Testis (tissue), 5 donors: ENCODE results near the gene CEMP1. TPM values are rescaled to one million over a fixed set of nuclear protein-coding genes. Genes with fewer than 3 reads are reported as not detected.
"Not testable (repeated sequence)": the region's sequence is repeated elsewhere in the genome, so short reads cannot be mapped to it uniquely, and the experiment has no call there.

ENCODE experiments used
- DNase-seq: peaks from one replicate; pipeline ENCODE4 v3.0.0-alpha.2; 2019
- H3K27ac ChIP-seq, 2 donors: fragments of 200-600 bp; sonication (generic); one replicate each; pipeline ENCODE4 v1.5.1; 2019
- H3K27me3 ChIP-seq: fragments of 200-600 bp; sonication (generic); one replicate; pipeline ENCODE4 v1.5.1; 2019
- H3K36me3 ChIP-seq: fragments of 200-600 bp; sonication (generic); one replicate; pipeline ENCODE4 v1.5.1; 2017; ENCODE audit warnings: low read depth; ENCODE audit errors: missing control alignments
- H3K4me1 ChIP-seq: fragments of 200-600 bp; sonication (generic); one replicate; pipeline ENCODE4 v1.5.1; 2019
- H3K4me3 ChIP-seq, 2 donors: fragments of 200-600 bp; sonication (generic); one replicate each; pipeline ENCODE4 v1.5.1; 2017 to 2019
- H3K9me3 ChIP-seq: fragments of 200-600 bp; sonication (generic); one replicate; pipeline ENCODE4 v1.5.1; 2017
- CTCF ChIP-seq, 3 experiments: fragments of 450-650 bp in 2 of 3; fragments of 200-600 bp in 1 of 3; sonication (generic) in 1 of 3; IDR thresholded peaks; one replicate each; pipeline ENCODE4 v1.5.1; 2016 to 2019; ENCODE audit warnings: antibody characterized with exemption in 3 of 3, mild to moderate bottlenecking in 2 of 3, moderate library complexity in 1 of 3
- POLR2A ChIP-seq: fragments of 450-650 bp; IDR thresholded peaks from one replicate; pipeline ENCODE4 v1.6.1; 2017; ENCODE audit warnings: antibody characterized with exemption, mild to moderate bottlenecking, moderate library complexity
- WGBS, 2 donors: methylation state at CpG; one replicate each; pipeline ENCODE4 v1.1.5; 2018; 5-methylcytosine and 5-hydroxymethylcytosine counted together
- intact Hi-C: fragments of 100-400 bp; cut with DNase I; formaldehyde crosslinking; loops from one replicate; pipeline ENCODE4 v1.15.1; 2023; ENCODE audit warnings: low total_unique reads
- long read RNA-seq, 2 donors: transcript quantifications; one replicate each; lab custom pipeline, GENCODE V29; 2026
- polyA plus RNA-seq: library from polyadenylated mRNA; stranded (reverse); fragments of 350-450 nt; fragmentation: Illumina TruSeq; extraction: RNeasy Lipid Tissue Mini Kit (QIAGEN cat#74804); gene quantifications from one replicate; pipeline ENCODE4 v1.2.3, GENCODE V29; 2014; ENCODE audit warnings: low read depth, low replicate concordance; ENCODE audit not compliant: insufficient read depth
- total RNA-seq, 2 donors: library from RNA; depleted of rRNA; stranded (reverse); fragments of >200 nt; gene quantifications; one replicate each; pipeline ENCODE4 v1.2.3, GENCODE V29; 2016

Gene CEMP1, protein sequence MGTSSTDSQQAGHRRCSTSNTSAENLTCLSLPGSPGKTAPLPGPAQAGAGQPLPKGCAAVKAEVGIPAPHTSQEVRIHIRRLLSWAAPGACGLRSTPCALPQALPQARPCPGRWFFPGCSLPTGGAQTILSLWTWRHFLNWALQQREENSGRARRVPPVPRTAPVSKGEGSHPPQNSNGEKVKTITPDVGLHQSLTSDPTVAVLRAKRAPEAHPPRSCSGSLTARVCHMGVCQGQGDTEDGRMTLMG
- total RNA-seq (1 to 10 TPM; 5.4 to 5.5 TPM), polyA plus RNA-seq (1.6 TPM)
- long read RNA-seq, donor 1, transcript CEMP1-202 (1 exons, 1,374 nt) = major isoform, 19 of 19 reads
- long read RNA-seq, donor 1, partial matches to known transcripts = 0 of 19 reads
- long read RNA-seq, donor 1, other reads (novel, unspliced or antisense) = 0 of 19 reads
- long read RNA-seq, donor 2, transcript CEMP1-202 (1 exons, 1,374 nt) = major isoform, 7 of 7 reads
- long read RNA-seq, donor 2, partial matches to known transcripts = 0 of 7 reads
- long read RNA-seq, donor 2, other reads (novel, unspliced or antisense) = 0 of 7 reads

DNA sequence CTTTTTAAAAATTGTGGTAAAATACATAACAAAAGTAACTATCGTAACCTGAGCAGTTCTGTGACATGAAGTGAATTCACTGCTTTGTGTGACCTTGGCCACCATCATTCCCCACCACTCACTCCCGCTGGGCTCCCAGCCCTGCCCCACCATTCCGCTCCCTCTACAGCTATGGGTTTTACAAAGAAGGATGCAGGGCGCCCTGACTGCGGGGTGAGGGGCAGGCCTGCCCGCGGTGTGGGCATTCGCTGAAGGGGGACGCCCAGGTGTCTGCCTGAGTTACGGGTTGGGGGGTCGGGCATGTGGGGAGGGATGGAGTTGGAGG, at the start of gene CEMP1:
Gene CEMP1, minus strand, starts transcription at position 38 of the 325 bp plus-strand sequence. CDS start 335 bp downstream, outside the sequence.
- Histone ChIP-seq H3K36me3 (no peaks in the 10 kb centered on the region), H3K4me1 (no peaks in the 10 kb centered on the region), H3K9me3 (no peaks in the 10 kb centered on the region), H3K27me3 (no peaks in the 10 kb centered on the region), H3K27ac (peak within 1 kb of the TSS; percentile 90 to 93), H3K4me3 (peak within 1 kb of the TSS; percentile 59 to 73)
- TF ChIP-seq CTCF (IDR thresholded peaks at IDR 0.05) (no peak), POLR2A (no peak)
- no peak for DNase-seq
- 13 to 34% methylated on average over 3 to 11 of the region's 11 CpGs for WGBS, 2 donors
- intact Hi-C loops = no loop called here

- H3K27me3 ChIP-seq, DNase-seq, intact Hi-C loops, H3K9me3 ChIP-seq, H3K4me3 ChIP-seq, H3K36me3 ChIP-seq, H3K27ac ChIP-seq: not testable (repeated sequence)
- WGBS, 2 donors = no CpG with 5 or more reads among the region's 21 CpGs
- peaks cover 12% of the 10 kb centered on the region for H3K4me1 ChIP-seq
Observed at GRCh38 chr16:2580818-2581217, 49.6 kb upstream of the CEMP1 start.

DNA sequence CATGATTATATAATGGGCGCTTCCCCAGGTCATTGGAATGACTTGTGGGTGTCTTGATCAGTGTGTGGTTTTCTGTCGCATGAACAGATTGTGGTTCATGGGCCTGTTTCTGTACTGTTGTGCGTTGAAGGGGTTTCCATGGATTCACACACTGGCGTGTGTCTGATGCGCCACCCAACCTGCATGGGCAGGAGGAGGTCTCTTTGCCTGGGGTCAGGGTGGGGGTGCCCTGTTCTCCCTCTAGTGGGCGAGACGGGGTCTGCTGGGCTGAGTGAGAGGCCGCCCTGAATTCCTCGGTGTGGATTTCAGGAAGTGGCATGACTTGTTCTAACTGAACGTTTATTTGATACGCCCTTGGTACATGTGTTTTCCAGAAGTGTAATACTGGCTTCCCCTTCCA, 48.9 kb upstream of the CEMP1 start:
- H3K4me1 ChIP-seq, H3K4me3 ChIP-seq, H3K9me3 ChIP-seq, H3K27me3 ChIP-seq, DNase-seq, intact Hi-C loops, H3K27ac ChIP-seq, H3K36me3 ChIP-seq: not testable (repeated sequence)
- no CpG with 5 or more reads among the region's 11 CpGs for WGBS, 2 donors

DNA sequence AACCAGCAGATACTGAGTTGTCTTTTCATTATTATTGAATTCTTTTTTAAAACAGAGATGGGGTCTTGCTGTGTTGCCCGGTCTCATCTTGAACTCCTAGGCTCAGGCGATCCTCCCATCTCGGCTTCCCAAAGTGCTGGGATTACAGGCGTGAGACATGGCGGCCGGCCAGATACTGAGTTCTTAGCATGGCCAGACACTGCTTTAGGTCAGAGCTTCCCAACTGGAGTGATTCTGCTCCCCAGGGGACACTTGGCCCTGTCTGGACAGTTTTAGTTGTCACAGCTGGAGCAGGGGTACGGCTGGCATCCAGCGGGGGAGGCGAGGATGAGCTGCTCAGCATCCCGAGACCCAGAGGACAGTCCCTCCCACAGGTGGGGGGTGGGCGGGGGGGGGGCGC, 47.7 kb upstream of the CEMP1 start:
- H3K27me3 ChIP-seq, H3K27ac ChIP-seq, H3K9me3 ChIP-seq, H3K4me3 ChIP-seq, H3K36me3 ChIP-seq, DNase-seq, H3K4me1 ChIP-seq, intact Hi-C loops: not testable (repeated sequence)
- WGBS, 2 donors = no CpG with 5 or more reads among the region's 12 CpGs

DNA sequence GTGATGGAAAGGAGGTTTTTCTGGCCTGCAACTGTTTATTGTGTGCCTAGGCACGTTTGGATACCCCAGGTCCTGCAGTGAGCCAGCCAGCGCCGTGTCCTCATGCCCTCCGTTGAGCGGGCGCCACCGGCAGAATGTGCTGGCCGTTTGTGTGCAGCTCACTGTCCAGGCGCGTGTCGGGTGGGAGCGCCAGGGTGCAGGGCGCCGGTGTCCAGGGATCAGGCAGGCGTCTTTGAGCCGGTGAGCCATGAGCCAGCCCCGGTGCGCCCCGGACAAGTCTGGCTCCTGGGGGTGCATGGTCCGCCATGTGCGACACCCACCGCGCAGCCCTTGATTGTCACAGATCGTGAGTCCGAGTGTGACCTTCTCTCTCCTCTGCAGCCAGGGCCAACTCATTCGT, 45.8 kb upstream of the CEMP1 start:
- H3K9me3 ChIP-seq, H3K4me1 ChIP-seq, H3K4me3 ChIP-seq, H3K27me3 ChIP-seq, H3K27ac ChIP-seq, intact Hi-C loops, H3K36me3 ChIP-seq, DNase-seq: not testable (repeated sequence)
- 97% methylated on average over 20 of the region's 26 CpGs; no CpG with 5 or more reads in 1 of the 2 donors for WGBS, 2 donors

- H3K36me3 ChIP-seq, intact Hi-C loops, H3K4me1 ChIP-seq, H3K27ac ChIP-seq, H3K4me3 ChIP-seq, H3K9me3 ChIP-seq, DNase-seq, H3K27me3 ChIP-seq: not testable (repeated sequence)
- WGBS, 2 donors = 67 to 80% methylated on average over 1 to 11 of the region's 21 CpGs
Observed at GRCh38 chr16:2575839-2576238, 44.6 kb upstream of the CEMP1 start.

DNA sequence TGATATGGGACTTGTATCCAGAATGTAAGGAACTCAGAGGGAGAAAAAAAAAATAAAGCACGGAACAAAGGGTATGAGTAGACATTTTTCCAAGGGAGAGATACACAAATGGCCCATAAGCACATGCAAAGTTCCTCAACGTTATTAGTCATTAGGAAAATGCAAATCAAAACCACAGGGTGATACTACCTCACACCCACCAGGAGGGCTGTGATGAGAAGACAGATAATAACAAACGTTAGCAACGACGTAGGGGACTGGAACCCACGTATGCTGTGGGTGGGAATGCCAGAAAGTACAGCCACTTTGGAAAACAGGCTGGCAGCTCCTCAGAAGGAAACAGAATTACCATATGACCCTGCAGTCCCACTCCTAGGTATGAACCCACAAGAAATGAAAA, 41.5 kb upstream of the CEMP1 start:
- DNase-seq, H3K4me1 ChIP-seq, intact Hi-C loops, H3K36me3 ChIP-seq, H3K27me3 ChIP-seq, H3K27ac ChIP-seq, H3K4me3 ChIP-seq, H3K9me3 ChIP-seq: not testable (repeated sequence)
- WGBS, 2 donors = no CpG with 5 or more reads among the region's 6 CpGs

GRCh38 chr16:2568573-2568972, 37.4 kb upstream of the CEMP1 start:
- H3K4me1 ChIP-seq, H3K4me3 ChIP-seq, intact Hi-C loops, H3K36me3 ChIP-seq, H3K27ac ChIP-seq, H3K27me3 ChIP-seq, H3K9me3 ChIP-seq, DNase-seq: not testable (repeated sequence)
- WGBS, 2 donors = no CpG with 5 or more reads among the region's 11 CpGs

- DNase-seq, H3K27ac ChIP-seq, H3K27me3 ChIP-seq, intact Hi-C loops, H3K36me3 ChIP-seq, H3K4me1 ChIP-seq, H3K9me3 ChIP-seq, H3K4me3 ChIP-seq: not testable (repeated sequence)
- no CpG with 5 or more reads among the region's 6 CpGs for WGBS, 2 donors
Observed at GRCh38 chr16:2567506-2567905, 36.3 kb upstream of the CEMP1 start.
